Osteocyte (in vitro differentiated cells): ENCODE results near the gene ACTR5. TPM values are rescaled to one million over a fixed set of nuclear protein-coding genes. Genes with fewer than 3 reads are reported as not detected.
"Not testable (repeated sequence)": the region's sequence is repeated elsewhere in the genome, so short reads cannot be mapped to it uniquely, and the experiment has no call there.

Experiments used
- DNase-seq: peaks from one replicate; pipeline ENCODE4 v3.0.0; 2021; ENCODE audit warnings: mixed read lengths; ENCODE audit not compliant: unreplicated experiment; ENCODE audit errors: extremely low spot score
- H3K27ac Mint-ChIP-seq: one replicate; pipeline ENCODE4 v1.8.0; 2021; ENCODE audit warnings: mild to moderate bottlenecking, mixed read lengths; ENCODE audit not compliant: unreplicated experiment
- H3K27me3 Mint-ChIP-seq: one replicate; pipeline ENCODE4 v1.8.0; 2021; ENCODE audit warnings: mixed read lengths; ENCODE audit not compliant: unreplicated experiment
- H3K36me3 Mint-ChIP-seq: one replicate; pipeline ENCODE4 v1.8.0; 2021; ENCODE audit warnings: mixed read lengths; ENCODE audit not compliant: unreplicated experiment
- H3K4me1 Mint-ChIP-seq: one replicate; pipeline ENCODE4 v1.8.0; 2021; ENCODE audit warnings: mixed read lengths; ENCODE audit not compliant: unreplicated experiment
- H3K4me3 Mint-ChIP-seq: one replicate; pipeline ENCODE4 v1.8.0; 2021; ENCODE audit warnings: mild to moderate bottlenecking, moderate library complexity, mixed read lengths; ENCODE audit not compliant: unreplicated experiment
- H3K9me3 Mint-ChIP-seq: one replicate; pipeline ENCODE4 v1.8.0; 2021; ENCODE audit warnings: mixed read lengths; ENCODE audit not compliant: unreplicated experiment
- CTCF ChIP-seq: fragments of 200-600 bp; sonication (generic); IDR thresholded peaks from 2 replicates; pipeline ENCODE4 v1.5.0; 2021; ENCODE audit warnings: antibody characterized with exemption, mild to moderate bottlenecking, moderate library complexity
- total RNA-seq: library from RNA; stranded (reverse); gene quantifications from 2 replicates; pipeline ENCODE4 v1.2.1, GENCODE V29; 2021

Gene ACTR5
- total RNA-seq, 1 donor from 2014 or later, result 5.8 TPM

- Mint-ChIP-seq H3K27ac (no peak overlapping the region), H3K9me3 (no peaks in the 10 kb centered on the region), H3K36me3 (no peaks in the 10 kb centered on the region), H3K27me3 (peaks cover 14% of the 10 kb centered on the region), H3K4me1 (no peaks in the 10 kb centered on the region), H3K4me3 (no peak overlapping the region)
- peak; percentile 62 for TF ChIP-seq CTCF
- no peak for DNase-seq
These were observed 42.2 kb downstream of the ACTR5 start for GRCh38 chr20:38790200-38791053.

DNA sequence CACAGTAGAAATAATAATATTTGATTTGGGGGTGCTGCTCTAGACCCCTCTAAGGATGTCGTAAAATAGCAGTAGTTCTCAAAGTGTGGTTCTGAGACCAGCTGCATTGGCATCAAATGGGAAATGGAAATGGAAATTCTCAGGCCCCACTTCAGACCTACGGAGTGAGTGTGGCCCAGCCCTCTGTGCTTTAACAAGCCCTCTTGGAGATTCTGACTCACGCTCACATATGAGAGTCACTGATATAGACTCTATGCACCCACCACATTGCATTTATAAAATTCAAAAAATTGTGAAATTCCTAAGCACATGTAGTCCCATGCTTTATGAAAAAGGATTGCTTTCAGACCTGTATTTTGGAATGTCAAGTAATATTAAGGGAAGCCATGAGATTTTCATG is 43.0 kb downstream of the ACTR5 start:
- no peaks in the 10 kb centered on the region for H3K4me1 Mint-ChIP-seq
- no peak for TF ChIP-seq CTCF
- DNase-seq, result no peak

GRCh38 chr20:38791940-38792339 is 43.7 kb downstream of the ACTR5 start:
- Mint-ChIP-seq H3K27me3 (peaks cover 21% of the 10 kb centered on the region), H3K36me3 (no peaks in the 10 kb centered on the region), H3K27ac (no peak overlapping the region), H3K4me1 (no peaks in the 10 kb centered on the region), H3K4me3 (no peak overlapping the region), H3K9me3 (no peaks in the 10 kb centered on the region)
- no peak for DNase-seq
- TF ChIP-seq CTCF, result no peak

More for the DNA sequence above, 43.0 kb downstream of the ACTR5 start:
- Mint-ChIP-seq H3K27ac (no peak overlapping the region), H3K4me3 (no peak overlapping the region), H3K36me3 (no peaks in the 10 kb centered on the region), H3K9me3 (no peaks in the 10 kb centered on the region), H3K27me3 (peaks cover 17% of the 10 kb centered on the region)

- DNase-seq, H3K4me1 Mint-ChIP-seq, H3K36me3 Mint-ChIP-seq, H3K9me3 Mint-ChIP-seq, H3K27ac Mint-ChIP-seq, H3K4me3 Mint-ChIP-seq: not testable (repeated sequence)
- peaks cover 38% of the 10 kb centered on the region for H3K27me3 Mint-ChIP-seq
These were observed 45.8 kb downstream of the ACTR5 start for GRCh38 chr20:38794057-38794456.

- H3K9me3 Mint-ChIP-seq, result no peaks in the 10 kb centered on the region
- DNase-seq, result no peak
- H3K4me3 Mint-ChIP-seq, result no peak overlapping the region
- peaks cover 32% of the 10 kb centered on the region for H3K27me3 Mint-ChIP-seq
- no peaks in the 10 kb centered on the region for H3K4me1 Mint-ChIP-seq
- TF ChIP-seq CTCF, result no peak
- no peaks in the 10 kb centered on the region for H3K36me3 Mint-ChIP-seq
- H3K27ac Mint-ChIP-seq, result no peak overlapping the region
These were observed 50.0 kb downstream of the ACTR5 start for GRCh38 chr20:38798266-38798665.
